Measurements from ENCODE around the gene MPPED1. TPM values are rescaled to one million over a fixed set of nuclear protein-coding genes. Genes with fewer than 3 reads are reported as not detected.

MPPED1 gene
- total and polyA plus RNA-seq, 2 donors (not counting 1 experiment from before 2014, with no cell fraction given), result not detected

DNA sequence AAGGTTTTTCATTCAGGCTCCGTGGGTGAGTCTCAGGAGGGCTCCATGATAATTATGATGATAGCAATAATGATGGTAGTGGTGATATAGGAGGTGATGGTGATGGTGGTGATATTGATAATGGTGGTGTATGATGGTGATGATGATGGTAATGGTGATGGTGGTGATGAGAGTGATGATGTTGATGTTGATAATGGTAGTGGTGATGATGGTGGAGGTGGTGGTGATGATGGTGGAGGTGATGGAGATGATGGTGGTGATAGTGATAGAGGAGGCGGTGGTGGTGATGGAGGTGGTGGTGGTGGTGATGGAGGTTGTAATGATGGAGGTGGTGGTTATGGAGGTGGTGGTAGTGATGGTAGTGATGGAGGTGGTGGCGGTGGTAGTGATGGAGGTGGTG lies 79.4 kb downstream of the MPPED1 start:
- TF ChIP-seq EZH2 (IDR thresholded peaks at IDR 0.05; ENCODE audit: low read length, missing control alignments), result no peak
- TF ChIP-seq, protein P1, sequence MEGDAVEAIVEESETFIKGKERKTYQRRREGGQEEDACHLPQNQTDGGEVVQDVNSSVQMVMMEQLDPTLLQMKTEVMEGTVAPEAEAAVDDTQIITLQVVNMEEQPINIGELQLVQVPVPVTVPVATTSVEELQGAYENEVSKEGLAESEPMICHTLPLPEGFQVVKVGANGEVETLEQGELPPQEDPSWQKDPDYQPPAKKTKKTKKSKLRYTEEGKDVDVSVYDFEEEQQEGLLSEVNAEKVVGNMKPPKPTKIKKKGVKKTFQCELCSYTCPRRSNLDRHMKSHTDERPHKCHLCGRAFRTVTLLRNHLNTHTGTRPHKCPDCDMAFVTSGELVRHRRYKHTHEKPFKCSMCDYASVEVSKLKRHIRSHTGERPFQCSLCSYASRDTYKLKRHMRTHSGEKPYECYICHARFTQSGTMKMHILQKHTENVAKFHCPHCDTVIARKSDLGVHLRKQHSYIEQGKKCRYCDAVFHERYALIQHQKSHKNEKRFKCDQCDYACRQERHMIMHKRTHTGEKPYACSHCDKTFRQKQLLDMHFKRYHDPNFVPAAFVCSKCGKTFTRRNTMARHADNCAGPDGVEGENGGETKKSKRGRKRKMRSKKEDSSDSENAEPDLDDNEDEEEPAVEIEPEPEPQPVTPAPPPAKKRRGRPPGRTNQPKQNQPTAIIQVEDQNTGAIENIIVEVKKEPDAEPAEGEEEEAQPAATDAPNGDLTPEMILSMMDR (conservative IDR thresholded peaks at IDR 0.05 in 1 of 2, IDR thresholded peaks at IDR 0.05 in 1 of 2; ENCODE audit: low read depth in 1 of 2, low read length in 2 of 2), result no peak
- Histone ChIP-seq H3K9ac (ENCODE audit: insufficient read depth, low read length) (no peak overlapping the region), H3K27ac (ENCODE audit: insufficient read depth, low read length) (no peak overlapping the region), H3K9me3 (ENCODE audit: control insufficient read depth, insufficient read depth, low read depth, low read length) (no peaks in the 10 kb centered on the region), H3K36me3 (ENCODE audit: control insufficient read depth, insufficient read depth, low read length) (no peaks in the 10 kb centered on the region), H3K4me1 (ENCODE audit: control insufficient read depth, extremely low read depth, insufficient read depth, low read length) (no peaks in the 10 kb centered on the region), H3K4me2 (ENCODE audit: extremely low read depth, insufficient read depth, low read length) (no peak overlapping the region), H3K27me3 (ENCODE audit: control insufficient read depth, insufficient read depth, low read length) (no peaks in the 10 kb centered on the region), H4K20me1 (ENCODE audit: control insufficient read depth, extremely low read depth, insufficient read depth, low read length) (no peaks in the 10 kb centered on the region), H3K79me2 (ENCODE audit: control insufficient read depth, insufficient read depth, low read length) (no peaks in the 10 kb centered on the region), H2AFZ (ENCODE audit: low read length) (no peak overlapping the region), H3K4me3 (replicated peaks in 1 of 4; ENCODE audit: control extremely low read depth in 1 of 4, insufficient read depth in 1 of 4, low read depth in 3 of 4, low read length in 4 of 4) (no peak overlapping the region)
- no peak for DNase-seq (ENCODE audit: low read depth in 2 of 2)

DNA sequence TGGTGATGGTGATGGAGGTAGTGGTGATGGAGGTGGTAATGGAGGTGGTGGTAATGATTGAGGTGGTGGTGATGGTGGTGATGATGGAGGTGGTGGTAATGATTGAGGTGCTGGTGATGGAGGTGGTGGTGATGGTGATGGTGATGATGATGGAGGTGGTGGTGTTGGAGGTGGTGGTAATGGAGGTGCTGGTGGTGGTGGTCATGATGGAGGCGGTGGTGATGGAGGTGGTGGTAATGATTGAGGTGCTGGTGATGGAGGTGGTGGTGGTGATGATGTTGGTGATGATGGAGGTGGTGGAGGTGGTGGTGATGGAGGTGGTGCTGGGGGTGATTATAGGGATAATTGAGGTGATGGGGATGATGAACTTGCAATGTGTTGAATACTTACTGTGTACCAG lies 79.9 kb downstream of the MPPED1 start:
- Histone ChIP-seq H3K36me3 (ENCODE audit: control insufficient read depth, insufficient read depth, low read length) (no peaks in the 10 kb centered on the region), H3K4me3 (replicated peaks in 1 of 4; ENCODE audit: control extremely low read depth in 1 of 4, insufficient read depth in 1 of 4, low read depth in 3 of 4, low read length in 4 of 4) (no peak overlapping the region), H3K9me3 (ENCODE audit: control insufficient read depth, insufficient read depth, low read depth, low read length) (no peaks in the 10 kb centered on the region), H2AFZ (ENCODE audit: low read length) (no peak overlapping the region), H3K27ac (ENCODE audit: insufficient read depth, low read length) (no peak overlapping the region), H3K4me1 (ENCODE audit: control insufficient read depth, extremely low read depth, insufficient read depth, low read length) (no peaks in the 10 kb centered on the region), H3K9ac (ENCODE audit: insufficient read depth, low read length) (no peak overlapping the region), H3K27me3 (ENCODE audit: control insufficient read depth, insufficient read depth, low read length) (no peaks in the 10 kb centered on the region), H3K79me2 (ENCODE audit: control insufficient read depth, insufficient read depth, low read length) (no peaks in the 10 kb centered on the region), H3K4me2 (ENCODE audit: extremely low read depth, insufficient read depth, low read length) (no peak overlapping the region), H4K20me1 (ENCODE audit: control insufficient read depth, extremely low read depth, insufficient read depth, low read length) (no peaks in the 10 kb centered on the region)
- TF ChIP-seq, protein P1 (conservative IDR thresholded peaks at IDR 0.05 in 1 of 2, IDR thresholded peaks at IDR 0.05 in 1 of 2; ENCODE audit: low read depth in 1 of 2, low read length in 2 of 2), result no peak
- no peak for TF ChIP-seq EZH2 (IDR thresholded peaks at IDR 0.05; ENCODE audit: low read length, missing control alignments)
- DNase-seq (ENCODE audit: low read depth in 2 of 2), result no peak

DNA sequence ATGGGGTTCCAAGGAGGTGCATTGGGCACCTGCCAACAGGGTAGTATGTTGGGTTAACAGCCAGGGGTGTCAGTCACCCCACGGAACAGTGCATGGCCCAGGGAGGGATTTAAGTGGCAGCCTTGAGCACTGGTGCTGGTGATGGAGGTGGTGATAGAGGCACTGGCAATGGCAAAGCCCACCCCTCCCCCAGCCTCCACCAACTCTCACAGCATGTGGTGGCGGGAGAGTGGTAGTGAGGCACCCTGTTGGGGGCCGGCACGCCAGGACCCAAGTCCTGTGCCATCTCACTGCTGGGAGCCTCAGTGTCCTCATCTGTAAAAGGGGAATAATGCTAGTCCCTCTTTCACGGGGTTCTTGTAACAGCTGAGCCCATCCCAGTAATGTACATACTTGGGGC lies 81.5 kb downstream of the MPPED1 start:
- TF ChIP-seq EZH2 (IDR thresholded peaks at IDR 0.05; ENCODE audit: low read length, missing control alignments), result no peak
- TF ChIP-seq, protein P1 (conservative IDR thresholded peaks at IDR 0.05 in 1 of 2, IDR thresholded peaks at IDR 0.05 in 1 of 2; ENCODE audit: low read depth in 1 of 2, low read length in 2 of 2), result no peak

More for the DNA sequence above, 81.5 kb downstream of the MPPED1 start:
- no peaks in the 10 kb centered on the region for H3K27me3 ChIP-seq (ENCODE audit: control insufficient read depth, insufficient read depth, low read length)
- no peak overlapping the region for H3K4me2 ChIP-seq (ENCODE audit: extremely low read depth, insufficient read depth, low read length)
- no peak overlapping the region for H3K9ac ChIP-seq (ENCODE audit: insufficient read depth, low read length)
- no peak overlapping the region for H3K4me3 ChIP-seq (replicated peaks in 1 of 4; ENCODE audit: control extremely low read depth in 1 of 4, insufficient read depth in 1 of 4, low read depth in 3 of 4, low read length in 4 of 4)
- no peaks in the 10 kb centered on the region for H3K4me1 ChIP-seq (ENCODE audit: control insufficient read depth, extremely low read depth, insufficient read depth, low read length)
- no peaks in the 10 kb centered on the region for H3K9me3 ChIP-seq (ENCODE audit: control insufficient read depth, insufficient read depth, low read depth, low read length)
- no peak for DNase-seq (ENCODE audit: low read depth in 2 of 2)
- H4K20me1 ChIP-seq (ENCODE audit: control insufficient read depth, extremely low read depth, insufficient read depth, low read length), result no peaks in the 10 kb centered on the region
- H3K27ac ChIP-seq (ENCODE audit: insufficient read depth, low read length), result no peak overlapping the region
- H3K36me3 ChIP-seq (ENCODE audit: control insufficient read depth, insufficient read depth, low read length), result no peaks in the 10 kb centered on the region
- H2AFZ ChIP-seq (ENCODE audit: low read length), result no peak overlapping the region
- no peaks in the 10 kb centered on the region for H3K79me2 ChIP-seq (ENCODE audit: control insufficient read depth, insufficient read depth, low read length)
